Endothelial cell (in vitro differentiated cells): ENCODE results near the gene NOL6. TPM values are rescaled to one million over a fixed set of nuclear protein-coding genes. Genes with fewer than 3 reads are reported as not detected.
A peak's percentile ranks its signal among the peaks of the same experiment; 100 is the strongest.

ENCODE experiments used
- DNase-seq: peaks from one replicate; pipeline ENCODE4 v3.0.0; 2021; ENCODE audit warnings: low spot score
- H3K27ac Mint-ChIP-seq: one replicate; pipeline ENCODE4 v1.8.0; 2021; ENCODE audit warnings: mixed read lengths, inconsistent platforms; ENCODE audit not compliant: unreplicated experiment
- H3K27me3 Mint-ChIP-seq: one replicate; pipeline ENCODE4 v1.8.0; 2021; ENCODE audit warnings: mild to moderate bottlenecking, moderate library complexity, mixed read lengths, inconsistent platforms; ENCODE audit not compliant: unreplicated experiment
- H3K36me3 Mint-ChIP-seq: one replicate; pipeline ENCODE4 v1.8.0; 2021; ENCODE audit warnings: mild to moderate bottlenecking, low read depth, mixed read lengths, inconsistent platforms; ENCODE audit not compliant: unreplicated experiment
- H3K4me1 Mint-ChIP-seq: one replicate; pipeline ENCODE4 v1.8.0; 2021; ENCODE audit warnings: mild to moderate bottlenecking, mixed read lengths, inconsistent platforms; ENCODE audit not compliant: unreplicated experiment
- H3K4me3 Mint-ChIP-seq: one replicate; pipeline ENCODE4 v1.8.0; 2021; ENCODE audit warnings: mild to moderate bottlenecking, mixed read lengths, inconsistent platforms; ENCODE audit not compliant: unreplicated experiment
- H3K9me3 Mint-ChIP-seq: one replicate; pipeline ENCODE4 v1.8.0; 2021; ENCODE audit warnings: mixed read lengths, inconsistent platforms; ENCODE audit not compliant: unreplicated experiment
- total RNA-seq: library from RNA; stranded (reverse); fragmentation: NEBNext Ultra II Directional; extraction: Animal tissue kit (Norgen Biotek cat#: 25700); gene quantifications from one replicate; pipeline ENCODE4 v1.2.1, GENCODE V29; 2021; ENCODE audit not compliant: unreplicated experiment
- TF ChIP-seq, protein P1 (sequence below): fragments of 200-600 bp; sonication (generic); IDR thresholded peaks from one replicate; pipeline ENCODE4 v1.5.0; 2021; ENCODE audit warnings: antibody characterized with exemption; ENCODE audit not compliant: unreplicated experiment

The NOL6 gene
- total RNA-seq, 1 donor from 2014 or later = 22.6 TPM

DNA sequence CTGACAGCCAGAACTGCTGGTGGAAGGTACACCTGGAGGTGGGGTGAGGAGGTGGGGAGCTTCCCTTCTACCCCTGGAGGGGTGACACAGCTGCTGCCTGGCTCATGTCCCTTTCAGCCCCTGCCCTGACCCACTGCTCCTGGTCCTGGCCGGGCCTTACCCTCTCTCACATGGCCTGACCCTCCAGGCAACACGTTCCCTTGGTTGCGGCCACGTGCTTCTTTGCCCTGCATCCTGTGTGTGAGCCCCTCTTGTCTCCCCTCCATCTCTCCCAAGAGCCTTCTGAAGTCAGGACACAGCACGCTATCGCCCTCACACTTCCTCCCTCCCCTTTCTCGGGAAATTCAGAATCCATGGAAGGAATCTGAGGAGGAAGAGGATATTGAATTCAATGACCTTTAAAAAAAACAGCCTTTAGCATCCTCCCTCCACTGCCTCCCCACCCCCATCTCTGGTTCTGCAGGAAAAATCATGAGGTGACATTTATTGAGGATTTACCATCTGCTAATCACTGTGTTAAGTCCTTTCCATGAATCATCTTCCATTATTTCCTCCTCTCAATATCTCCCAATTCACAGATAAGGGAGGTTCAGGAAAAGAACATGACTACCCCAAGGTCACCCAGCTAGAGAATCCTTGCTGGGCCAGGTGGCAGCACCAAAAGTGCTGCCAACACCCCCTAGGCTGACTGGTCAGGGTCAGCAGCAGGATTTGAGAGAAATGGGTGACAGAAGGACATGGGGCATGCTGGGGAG, 34.6 kb downstream of the NOL6 start:
- Mint-ChIP-seq H3K27me3 (peaks cover 9% of the 10 kb centered on the region), H3K4me3 (no peak overlapping the region), H3K36me3 (no peaks in the 10 kb centered on the region), H3K4me1 (peaks cover 43% of the 10 kb centered on the region), H3K9me3 (no peaks in the 10 kb centered on the region), H3K27ac (no peak overlapping the region)
- DNase-seq = peak; percentile 40
- TF ChIP-seq, protein P1, sequence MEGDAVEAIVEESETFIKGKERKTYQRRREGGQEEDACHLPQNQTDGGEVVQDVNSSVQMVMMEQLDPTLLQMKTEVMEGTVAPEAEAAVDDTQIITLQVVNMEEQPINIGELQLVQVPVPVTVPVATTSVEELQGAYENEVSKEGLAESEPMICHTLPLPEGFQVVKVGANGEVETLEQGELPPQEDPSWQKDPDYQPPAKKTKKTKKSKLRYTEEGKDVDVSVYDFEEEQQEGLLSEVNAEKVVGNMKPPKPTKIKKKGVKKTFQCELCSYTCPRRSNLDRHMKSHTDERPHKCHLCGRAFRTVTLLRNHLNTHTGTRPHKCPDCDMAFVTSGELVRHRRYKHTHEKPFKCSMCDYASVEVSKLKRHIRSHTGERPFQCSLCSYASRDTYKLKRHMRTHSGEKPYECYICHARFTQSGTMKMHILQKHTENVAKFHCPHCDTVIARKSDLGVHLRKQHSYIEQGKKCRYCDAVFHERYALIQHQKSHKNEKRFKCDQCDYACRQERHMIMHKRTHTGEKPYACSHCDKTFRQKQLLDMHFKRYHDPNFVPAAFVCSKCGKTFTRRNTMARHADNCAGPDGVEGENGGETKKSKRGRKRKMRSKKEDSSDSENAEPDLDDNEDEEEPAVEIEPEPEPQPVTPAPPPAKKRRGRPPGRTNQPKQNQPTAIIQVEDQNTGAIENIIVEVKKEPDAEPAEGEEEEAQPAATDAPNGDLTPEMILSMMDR = no peak

DNA sequence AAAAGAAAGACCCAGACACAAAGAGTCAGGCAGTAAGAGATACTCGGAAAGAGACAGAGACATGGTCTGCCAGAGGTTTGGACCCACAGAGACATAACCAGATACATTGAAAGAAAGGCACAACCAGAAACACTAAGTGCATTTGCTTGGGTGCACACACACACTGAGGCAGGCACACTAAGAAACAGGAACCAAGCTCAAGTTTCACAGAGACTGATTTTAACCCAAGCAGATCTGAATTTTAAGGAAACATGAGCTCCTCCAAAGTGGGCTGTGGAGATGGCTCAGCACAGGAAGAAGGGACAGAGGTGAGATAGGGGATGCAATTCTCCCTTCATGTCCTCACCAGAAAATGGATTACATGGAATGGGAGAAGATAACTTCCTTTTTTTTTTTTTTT, 35.8 kb downstream of the NOL6 start:
- H3K36me3 Mint-ChIP-seq = no peaks in the 10 kb centered on the region

DNA sequence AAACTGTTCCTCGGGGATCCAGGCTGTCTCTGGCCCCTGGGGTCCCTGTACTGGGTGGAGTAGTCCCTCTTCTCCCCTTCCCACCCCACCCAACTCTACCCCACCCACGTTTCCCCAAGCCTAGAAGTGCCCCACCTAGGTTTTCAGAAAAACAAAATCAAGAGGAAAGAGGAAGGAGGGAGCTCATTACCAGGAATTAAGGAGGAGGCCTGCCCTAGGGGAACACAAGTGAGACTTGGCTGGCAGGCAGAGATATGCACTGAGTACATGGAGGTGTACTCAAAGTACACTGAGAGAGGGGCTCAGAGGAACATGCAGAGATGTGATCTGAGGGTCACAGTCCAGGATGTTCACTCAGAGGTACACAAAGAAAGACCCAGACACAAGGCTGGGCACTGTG, 36.5 kb downstream of the NOL6 start:
- Mint-ChIP-seq H3K36me3 (no peaks in the 10 kb centered on the region), H3K9me3 (no peaks in the 10 kb centered on the region), H3K4me1 (peaks cover 45% of the 10 kb centered on the region), H3K4me3 (no peak overlapping the region), H3K27me3 (peaks cover 9% of the 10 kb centered on the region), H3K27ac (no peak overlapping the region)
- DNase-seq = no peak
- TF ChIP-seq, protein P1 = no peak

More for the DNA sequence above, 35.8 kb downstream of the NOL6 start:
- no peaks in the 10 kb centered on the region for H3K9me3 Mint-ChIP-seq
- H3K27me3 Mint-ChIP-seq = peaks cover 9% of the 10 kb centered on the region
- H3K4me3 Mint-ChIP-seq = no peak overlapping the region
- DNase-seq = no peak
- no peak overlapping the region for H3K27ac Mint-ChIP-seq
- TF ChIP-seq, protein P1 = no peak
- H3K4me1 Mint-ChIP-seq = peaks cover 45% of the 10 kb centered on the region

DNA sequence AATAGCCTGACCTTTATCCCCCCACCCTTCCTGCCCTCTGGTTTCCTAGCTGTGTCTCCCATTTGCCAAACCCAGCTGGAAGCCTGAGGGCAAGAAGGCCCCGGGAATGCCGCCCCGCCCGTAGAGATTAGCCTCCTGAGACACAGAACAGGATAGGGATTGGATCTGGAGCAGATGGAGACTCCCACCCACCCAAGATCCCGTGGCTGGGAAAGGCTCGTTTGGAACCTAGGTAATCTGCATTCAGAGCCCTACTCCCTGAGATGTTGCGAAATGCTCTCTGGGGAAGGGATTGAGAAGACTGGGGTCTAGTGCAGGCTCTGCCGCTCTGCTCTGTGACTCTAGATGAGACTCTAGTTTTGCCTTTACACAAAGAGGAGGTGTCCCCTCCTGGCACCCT, 37.3 kb downstream of the NOL6 start:
- Mint-ChIP-seq H3K9me3 (no peaks in the 10 kb centered on the region), H3K4me3 (no peak overlapping the region), H3K36me3 (no peaks in the 10 kb centered on the region), H3K27ac (no peak overlapping the region), H3K4me1 (peaks cover 45% of the 10 kb centered on the region), H3K27me3 (peaks cover 9% of the 10 kb centered on the region)
- no peak for DNase-seq
- TF ChIP-seq, protein P1 = no peak

DNA sequence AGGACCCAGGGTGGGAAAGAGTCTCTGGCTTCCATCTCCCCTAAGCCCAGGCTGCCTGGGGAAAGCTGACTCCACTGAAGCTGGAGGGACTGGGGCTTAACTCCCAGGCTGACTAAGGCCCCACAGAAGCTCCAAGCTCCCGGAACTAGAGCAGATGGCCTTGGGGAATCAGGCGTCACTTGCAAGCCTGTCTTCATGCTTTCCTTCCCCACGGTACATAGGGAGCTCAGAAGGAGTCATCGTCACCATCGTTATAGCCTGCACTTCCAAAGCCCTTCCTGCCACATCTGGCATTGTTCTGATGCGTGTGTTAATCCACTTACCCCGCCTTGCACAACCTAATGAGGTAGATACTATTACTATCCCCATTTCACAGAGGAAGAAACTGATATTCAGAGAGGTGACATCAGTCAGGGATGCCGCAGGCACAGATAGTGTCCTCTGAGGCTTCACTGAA, 37.9 kb downstream of the NOL6 start:
- no peak overlapping the region for H3K4me3 Mint-ChIP-seq
- H3K4me1 Mint-ChIP-seq = peaks cover 45% of the 10 kb centered on the region
- H3K27ac Mint-ChIP-seq = no peak overlapping the region
- no peaks in the 10 kb centered on the region for H3K36me3 Mint-ChIP-seq
- no peak for DNase-seq
- TF ChIP-seq, protein P1 = no peak
- H3K27me3 Mint-ChIP-seq = peaks cover 6% of the 10 kb centered on the region
- no peaks in the 10 kb centered on the region for H3K9me3 Mint-ChIP-seq
